ENCODE measurements around the gene PSMC5.

Gene PSMC5

GRCh38 chr17:63786117-63786516 lies 41.1 kb upstream of the PSMC5 start:
- TF ChIP-seq USF1 (IDR thresholded peaks at IDR 0.05) (no peak), YY1 (IDR thresholded peaks at IDR 0.05; ENCODE audit: low read depth) (no peak), EP300 (IDR thresholded peaks at IDR 0.05; ENCODE audit: borderline replicate concordance) (no peak), TEAD4 (IDR thresholded peaks at IDR 0.05) (no peak), CREB1 (IDR thresholded peaks at IDR 0.05; ENCODE audit: low read depth) (no peak), EGR1 (IDR thresholded peaks at IDR 0.05) (no peak), ZBTB7A (IDR thresholded peaks at IDR 0.05; ENCODE audit: low read depth) (no peak), MAX (IDR thresholded peaks at IDR 0.05) (no peak), TAF1 (IDR thresholded peaks at IDR 0.05; ENCODE audit: low read depth) (no peak), FOXM1 (IDR thresholded peaks at IDR 0.05; ENCODE audit: borderline replicate concordance, low read depth) (no peak), NFIC (IDR thresholded peaks at IDR 0.05) (no peak), TCF12 (IDR thresholded peaks at IDR 0.05; ENCODE audit: low read depth) (no peak), REST (IDR thresholded peaks at IDR 0.05; ENCODE audit: low read depth) (no peak)

- no peak for TF ChIP-seq REST (IDR thresholded peaks at IDR 0.05; ENCODE audit: low read depth)
- peak; percentile 67; the same call in 1 of the 2 replicates for TF ChIP-seq TCF12 (IDR thresholded peaks at IDR 0.05; ENCODE audit: low read depth)
- peak; percentile 71; the same call in 1 of the 2 replicates for TF ChIP-seq TEAD4 (IDR thresholded peaks at IDR 0.05)
- TF ChIP-seq EP300 (IDR thresholded peaks at IDR 0.05; ENCODE audit: borderline replicate concordance): peak; percentile 54; the same call in 1 of the 2 replicates
These were observed 40.1 kb upstream of the PSMC5 start for GRCh38 chr17:63786971-63787711.

- TF ChIP-seq TAF1 (IDR thresholded peaks at IDR 0.05; ENCODE audit: low read depth) (no peak), RAD21 (IDR thresholded peaks at IDR 0.05; ENCODE audit: low read depth) (no peak), CREB1 (IDR thresholded peaks at IDR 0.05; ENCODE audit: low read depth) (no peak), EP300 (IDR thresholded peaks at IDR 0.05; ENCODE audit: borderline replicate concordance) (no peak), FOXM1 (IDR thresholded peaks at IDR 0.05; ENCODE audit: borderline replicate concordance, low read depth) (no peak), ZBTB7A (IDR thresholded peaks at IDR 0.05; ENCODE audit: low read depth) (no peak), MAX (IDR thresholded peaks at IDR 0.05) (no peak), CEBPB (IDR thresholded peaks at IDR 0.05) (no peak), TEAD4 (IDR thresholded peaks at IDR 0.05) (no peak), USF1 (IDR thresholded peaks at IDR 0.05) (no peak), EGR1 (IDR thresholded peaks at IDR 0.05) (no peak), REST (IDR thresholded peaks at IDR 0.05; ENCODE audit: low read depth) (no peak), NFIC (IDR thresholded peaks at IDR 0.05) (no peak), YY1 (IDR thresholded peaks at IDR 0.05; ENCODE audit: low read depth) (no peak), TCF12 (IDR thresholded peaks at IDR 0.05; ENCODE audit: low read depth) (no peak)
These were observed 37.2 kb upstream of the PSMC5 start for GRCh38 chr17:63790057-63790456.

GRCh38 chr17:63792055-63792729 lies 35.0 kb upstream of the PSMC5 start:
- TF ChIP-seq CEBPB (IDR thresholded peaks at IDR 0.05): no peak
- TF ChIP-seq TAF1 (IDR thresholded peaks at IDR 0.05; ENCODE audit: low read depth): no peak
- no peak for TF ChIP-seq FOXM1 (IDR thresholded peaks at IDR 0.05; ENCODE audit: borderline replicate concordance, low read depth)
- TF ChIP-seq RAD21 (IDR thresholded peaks at IDR 0.05; ENCODE audit: low read depth): no peak
- TF ChIP-seq EGR1 (IDR thresholded peaks at IDR 0.05): no peak
- no peak for TF ChIP-seq ZBTB7A (IDR thresholded peaks at IDR 0.05; ENCODE audit: low read depth)
- TF ChIP-seq YY1 (IDR thresholded peaks at IDR 0.05; ENCODE audit: low read depth): no peak
